GM21526 (cell line): ENCODE data around the gene SLC35G3.
"Not testable (repeated sequence)": the region's sequence is repeated elsewhere in the genome, so short reads cannot be mapped to it uniquely, and the experiment has no call there.

Experiments
- ATAC-seq: cut with Tn5 transposase; IDR thresholded peaks from one replicate; pipeline ENCODE4 v1.9.1; 2021; ENCODE audit warnings: moderate library complexity; ENCODE audit not compliant: unreplicated experiment, low FRiP score

Gene SLC35G3

DNA sequence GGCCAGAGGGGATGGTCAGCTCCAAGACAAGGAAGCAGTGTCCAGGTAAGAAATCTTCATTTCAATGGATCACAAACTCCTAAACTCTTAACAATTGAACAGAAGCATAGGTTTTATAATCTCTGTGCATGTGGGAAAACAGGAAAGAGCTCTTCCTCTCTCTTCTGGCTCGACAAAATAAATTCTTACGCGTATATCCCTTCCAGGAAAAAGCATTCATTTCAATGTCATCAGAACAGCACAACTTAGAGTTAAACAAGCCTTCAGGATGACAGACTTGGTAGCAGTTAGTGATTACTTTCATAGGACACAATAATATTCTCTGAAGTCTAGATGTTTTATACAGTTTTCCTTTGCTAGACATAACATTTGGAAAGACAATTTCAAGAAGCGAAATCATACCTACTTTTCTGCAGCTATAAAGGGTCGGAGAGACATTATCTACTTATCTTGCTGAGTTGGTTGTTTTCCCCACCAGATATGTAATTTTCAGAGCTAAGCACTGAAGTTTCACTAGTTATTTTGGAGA, 19.3 kb upstream of the SLC35G3 start:
- ATAC-seq, result no peak

DNA sequence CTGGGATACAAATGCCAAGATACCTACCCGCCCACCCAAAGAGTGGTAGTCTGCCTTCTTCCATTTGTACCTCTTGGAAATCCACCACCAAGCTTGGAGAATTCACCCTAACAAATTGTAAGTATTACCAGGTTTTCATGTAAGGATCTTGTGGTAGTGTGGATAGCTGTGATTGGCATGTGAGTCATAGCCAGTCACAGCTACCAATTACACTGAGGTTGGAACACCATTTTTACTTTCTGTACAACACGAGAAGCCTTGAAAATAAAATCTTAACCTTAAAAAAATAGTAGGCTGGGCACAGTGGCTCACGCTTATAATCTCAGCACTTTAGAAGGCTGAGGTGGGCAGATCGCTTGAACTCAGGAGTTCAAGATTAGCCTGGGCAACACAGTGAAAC, 18.5 kb upstream of the SLC35G3 start:
- no peak for ATAC-seq

DNA sequence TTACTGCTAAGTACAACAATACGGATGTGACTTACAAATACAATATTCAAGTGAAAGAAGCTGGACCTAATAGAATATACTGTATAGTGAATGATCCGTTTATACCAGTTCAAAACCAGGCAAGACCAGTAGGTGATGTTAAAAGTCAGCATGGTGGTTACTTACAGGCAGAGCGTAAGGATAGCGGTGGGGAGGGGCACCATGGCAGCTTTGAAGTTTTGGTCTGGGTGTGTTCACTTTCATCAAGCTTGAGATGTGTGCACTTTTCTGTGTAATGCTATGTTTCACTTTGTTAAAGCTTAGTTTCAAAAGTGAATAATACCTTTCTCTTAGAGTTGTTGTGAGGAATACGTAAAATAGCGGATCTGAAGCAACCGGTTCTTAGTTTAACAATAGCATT, 16.5 kb upstream of the SLC35G3 start:
- ATAC-seq, result no peak

DNA sequence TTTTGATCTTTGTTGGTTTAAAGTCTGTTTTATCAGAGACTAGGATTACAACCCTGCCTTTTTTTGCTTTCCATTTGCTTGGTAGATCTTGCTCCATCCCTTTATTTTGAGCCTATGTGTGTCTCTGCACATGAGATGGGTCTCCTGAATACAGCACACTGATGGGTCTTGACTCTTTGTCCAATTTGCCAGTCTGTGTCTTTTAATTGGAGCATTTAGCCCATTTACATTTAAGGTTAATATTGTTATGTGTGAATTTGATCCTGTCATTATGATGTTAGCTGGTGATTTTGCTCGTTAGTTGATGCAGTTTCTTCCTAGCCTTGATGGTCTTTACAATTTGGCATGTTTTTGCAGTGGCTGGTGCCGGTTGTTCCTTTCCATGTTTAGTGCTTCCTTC, 8.4 kb upstream of the SLC35G3 start:
- not testable (repeated sequence) for ATAC-seq

DNA sequence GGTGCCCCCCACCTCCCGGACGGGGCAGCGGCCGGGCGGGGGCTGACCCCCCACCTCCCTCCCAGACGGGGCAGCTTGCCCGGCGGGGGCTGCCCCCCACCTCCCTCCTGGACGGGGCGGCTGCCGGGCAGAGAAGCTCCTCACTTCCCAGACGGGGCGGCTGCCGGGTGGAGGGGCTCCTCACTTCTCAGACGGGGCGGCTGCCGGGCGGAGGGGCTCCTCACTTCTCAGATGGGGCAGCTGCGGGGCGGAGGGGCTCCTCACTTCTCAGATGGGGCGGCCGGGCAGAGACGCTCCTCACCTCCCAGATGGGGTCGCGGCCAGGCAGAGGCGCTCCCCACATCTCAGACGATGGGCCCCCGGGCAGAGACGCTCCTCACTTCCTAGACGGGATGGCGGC, 869 bp upstream of the SLC35G3 start:
- not testable (repeated sequence) for ATAC-seq

DNA sequence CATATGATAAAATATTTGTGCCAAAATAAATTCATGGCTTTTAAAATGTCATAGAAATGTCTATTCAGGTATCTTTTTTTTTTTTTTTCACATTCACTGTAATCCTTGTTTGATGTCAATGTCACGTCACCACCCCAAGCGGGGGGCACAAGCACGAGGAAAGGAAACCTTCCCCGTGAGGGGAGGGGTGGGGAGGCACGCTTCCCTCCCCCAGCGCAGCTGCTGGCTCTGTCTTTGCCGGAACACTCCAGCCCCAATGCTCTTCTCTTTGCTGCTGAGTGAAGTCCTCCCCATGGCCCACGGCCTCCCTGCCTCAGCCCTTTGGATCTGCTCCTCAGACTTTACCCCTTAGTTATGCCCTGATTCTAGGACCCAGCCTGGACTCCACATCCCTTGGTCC, 1.5 kb downstream of the SLC35G3 start:
- ATAC-seq, result no peak

DNA sequence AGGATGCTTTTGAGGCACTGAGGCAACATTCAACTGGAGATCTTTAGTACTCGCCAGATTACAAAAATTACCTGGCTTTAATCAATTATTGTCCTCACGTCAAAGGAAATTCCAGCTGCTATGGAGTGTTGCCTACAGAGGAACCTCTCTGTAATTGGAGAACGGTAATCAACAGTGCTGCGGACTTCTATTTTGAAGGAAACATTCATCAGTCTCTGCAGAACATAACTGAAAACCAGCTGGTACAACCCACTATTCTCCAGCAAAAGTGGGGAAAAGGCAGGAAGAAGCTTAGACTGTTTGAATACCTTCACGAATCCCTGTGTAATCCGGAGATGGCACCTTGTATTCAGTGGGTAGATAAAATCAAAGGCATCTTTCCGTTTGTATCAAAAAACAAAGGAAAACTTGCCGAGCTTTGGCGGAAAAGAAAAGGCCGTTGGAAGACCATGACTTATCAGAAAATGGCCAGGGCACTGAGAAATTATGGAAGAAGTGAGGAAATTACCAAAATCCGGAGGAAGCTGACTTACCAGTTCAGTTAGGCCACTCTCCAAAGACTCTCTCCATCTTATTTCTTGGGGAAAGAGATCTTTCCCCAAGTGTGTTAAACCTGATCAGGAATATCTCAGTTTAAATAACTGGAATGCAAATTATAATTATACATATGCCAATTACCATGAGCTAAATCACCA, 3.0 kb downstream of the SLC35G3 start:
- ATAC-seq, result no peak

DNA sequence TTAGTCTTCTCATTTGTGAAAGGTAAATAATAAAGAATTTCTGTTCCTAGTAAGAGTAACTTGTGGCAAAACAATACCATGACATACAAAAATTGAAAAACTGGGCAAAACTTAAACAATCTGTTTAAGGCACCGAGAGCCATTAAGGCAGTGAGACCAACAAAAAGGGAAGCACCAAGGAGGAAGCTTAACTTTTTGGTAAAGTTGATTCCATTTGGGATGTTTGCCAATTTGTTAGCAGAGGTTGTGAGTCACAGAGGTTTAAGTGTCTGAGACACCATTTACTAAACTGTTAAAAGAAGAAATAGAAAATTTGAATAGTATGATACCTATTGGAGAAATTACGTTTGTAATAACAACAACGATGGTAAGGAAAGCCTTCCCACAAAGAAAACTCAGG, 4.9 kb downstream of the SLC35G3 start:
- ATAC-seq, result no peak

DNA sequence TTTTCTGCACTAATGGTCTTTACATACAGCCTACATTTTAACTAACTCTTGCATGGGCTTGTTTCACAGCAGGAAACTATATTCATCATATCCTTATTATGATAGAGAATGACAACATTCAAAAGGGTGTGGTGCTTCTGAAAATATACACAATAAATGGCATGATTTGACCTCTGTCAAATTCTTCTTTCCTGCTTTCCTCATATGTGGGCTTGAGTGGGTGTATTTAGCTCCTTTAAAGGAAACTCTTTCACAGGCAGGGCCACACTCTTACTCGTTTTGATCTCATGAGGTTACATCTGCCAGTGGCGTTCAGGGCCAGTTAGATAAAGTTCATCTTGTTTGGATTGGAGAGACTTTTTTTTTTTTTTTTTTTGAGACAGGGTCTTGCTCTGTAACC, 6.1 kb downstream of the SLC35G3 start:
- ATAC-seq, result no peak

DNA sequence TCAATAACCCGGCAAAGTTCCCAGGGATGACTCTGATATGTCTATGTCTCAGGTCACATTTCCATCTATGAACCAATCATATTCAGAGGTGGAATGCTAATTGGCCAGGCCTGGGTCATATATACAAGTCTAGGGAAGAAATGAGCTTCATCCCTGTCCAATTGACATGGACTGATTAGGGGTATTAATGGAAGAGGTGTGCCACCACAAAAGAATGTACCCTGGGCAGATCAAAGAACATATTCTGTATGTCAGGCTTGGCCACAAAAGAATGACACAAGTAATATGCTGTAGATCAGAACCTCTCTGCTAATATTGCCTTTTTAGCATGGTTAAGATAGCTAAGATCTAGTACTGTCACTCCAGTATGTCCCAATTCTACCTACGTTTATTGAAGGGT, 6.7 kb downstream of the SLC35G3 start:
- ATAC-seq, result no peak

DNA sequence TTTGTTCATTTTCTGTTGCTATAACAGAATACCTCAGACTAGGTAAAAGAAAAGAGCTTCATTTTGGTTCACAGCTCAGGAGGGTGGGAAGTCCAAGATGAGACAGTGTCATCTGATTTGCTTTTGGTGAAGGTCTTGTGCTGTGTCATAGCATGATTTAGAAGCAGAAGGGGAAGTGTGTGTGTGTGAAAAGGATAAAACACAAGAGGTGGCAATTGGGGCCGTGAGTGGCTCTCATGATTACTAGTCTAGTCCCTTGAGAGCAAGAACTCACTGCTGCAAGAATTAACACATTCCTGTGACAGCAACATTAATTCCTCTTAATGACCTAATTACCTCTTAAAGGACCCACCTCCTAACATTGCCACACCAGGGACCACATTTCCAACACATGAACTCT, 8.3 kb downstream of the SLC35G3 start:
- ATAC-seq, result no peak

DNA sequence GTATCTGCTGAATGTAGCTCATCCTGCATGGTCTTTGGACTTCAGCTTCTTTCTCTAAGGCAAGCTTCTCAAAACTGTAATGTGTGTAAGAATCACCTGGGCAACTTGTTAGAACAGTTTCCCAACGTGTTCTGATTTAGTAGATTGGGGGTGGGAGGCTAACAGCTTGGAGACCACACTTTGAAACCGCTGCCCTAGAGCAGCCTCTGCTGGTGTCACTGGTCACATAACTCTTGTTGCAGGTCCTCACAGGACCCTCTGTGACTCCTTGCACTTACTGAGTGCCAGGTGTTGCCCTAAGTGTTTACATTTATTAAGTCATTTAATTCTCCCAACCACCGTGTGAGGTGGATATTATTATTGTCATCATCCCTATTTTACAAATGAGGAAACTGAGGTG, 9.9 kb downstream of the SLC35G3 start:
- ATAC-seq, result no peak

DNA sequence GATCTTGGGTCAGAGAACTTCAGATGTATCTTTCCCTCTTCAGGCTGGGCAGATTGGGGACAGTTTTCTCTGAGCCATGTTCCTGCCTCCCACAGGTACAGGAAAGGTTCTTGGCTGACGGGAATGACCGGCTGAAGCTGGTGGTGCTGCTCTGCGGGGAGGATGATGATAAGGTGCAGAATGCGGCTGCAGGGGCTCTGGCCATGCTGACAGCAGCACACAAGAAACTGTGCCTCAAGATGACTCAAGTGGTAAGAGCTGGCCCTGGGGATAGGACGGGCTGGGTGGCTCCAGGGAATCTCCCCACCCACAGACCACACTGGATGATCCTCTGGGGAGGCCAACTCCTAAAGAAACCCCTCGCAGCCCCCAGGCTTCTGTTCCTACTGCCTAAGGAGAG, 10.9 kb downstream of the SLC35G3 start:
- no peak for ATAC-seq

DNA sequence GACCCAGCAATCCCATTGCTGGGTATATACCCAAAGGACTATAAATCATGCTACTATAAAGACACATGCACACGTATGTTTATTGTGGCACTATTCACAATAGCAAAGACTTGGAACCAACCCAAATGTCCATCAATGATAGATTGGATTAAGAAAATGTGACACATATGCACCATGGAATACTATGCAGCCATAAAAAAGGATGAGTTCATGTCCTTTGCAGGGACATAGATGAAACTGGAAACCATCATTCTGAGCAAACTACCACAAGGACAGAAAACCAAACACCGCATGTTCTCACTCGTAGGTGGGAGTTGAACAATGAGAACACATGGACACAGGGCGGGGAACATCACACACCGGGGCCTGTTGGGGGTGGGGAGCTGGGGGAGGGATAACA, 14.8 kb downstream of the SLC35G3 start:
- not testable (repeated sequence) for ATAC-seq

DNA sequence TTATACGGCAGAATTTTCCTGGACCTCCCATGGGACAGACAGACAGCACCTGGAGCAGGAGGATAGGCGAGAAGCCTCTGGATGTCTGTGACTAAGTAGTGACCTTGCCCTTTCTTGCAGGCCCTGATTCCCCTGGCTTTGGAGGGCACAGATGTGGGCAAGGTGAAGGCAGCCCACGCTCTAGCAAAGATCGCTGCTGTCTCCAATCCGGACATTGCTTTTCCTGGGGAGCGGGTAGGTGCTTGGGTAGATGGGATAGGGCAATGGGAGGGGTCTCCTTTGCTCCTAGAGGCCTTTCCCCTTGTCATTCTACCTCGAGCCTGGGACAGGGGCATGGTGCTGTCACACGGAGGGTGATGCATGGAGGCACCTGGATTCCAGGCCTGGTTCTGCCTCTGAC, 17.3 kb downstream of the SLC35G3 start:
- ATAC-seq, result no peak

DNA sequence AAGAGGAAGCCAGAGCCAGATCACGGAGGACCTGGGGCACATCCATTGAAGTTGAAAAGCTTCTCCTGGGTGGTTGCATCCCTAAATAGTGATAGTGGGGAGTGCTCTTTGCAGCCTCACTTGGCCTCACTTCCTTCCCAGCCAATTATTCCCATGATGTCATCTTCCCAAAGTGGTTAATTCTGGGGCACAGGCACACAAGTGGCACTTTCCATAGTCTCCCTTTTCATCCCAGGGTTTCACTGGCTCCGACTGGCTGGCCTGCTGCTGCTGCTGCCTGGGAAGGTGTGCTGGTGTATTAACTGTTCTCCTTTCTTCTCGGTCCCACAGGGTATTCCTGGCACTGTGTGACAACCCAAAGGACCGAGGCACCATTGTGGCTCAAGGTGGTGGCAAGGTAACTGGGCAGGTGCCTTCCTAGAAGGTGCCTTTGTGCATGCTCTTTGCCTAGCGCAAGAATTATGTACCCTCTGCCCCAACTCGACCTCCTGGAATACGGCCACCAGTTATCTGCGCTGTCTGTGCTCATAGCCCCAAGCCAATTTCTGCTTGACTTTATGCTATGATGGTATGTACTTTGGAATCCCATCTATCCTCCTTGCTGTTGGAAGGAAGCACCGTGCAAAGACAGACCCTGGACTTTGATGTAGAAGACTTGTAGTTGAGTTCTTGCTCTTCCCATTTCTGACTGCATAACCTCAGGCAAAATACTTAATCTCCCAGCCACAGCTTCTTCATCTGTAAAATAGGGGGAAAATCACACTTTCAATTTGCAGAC, 18.4 kb downstream of the SLC35G3 start:
- ATAC-seq, result no peak

DNA sequence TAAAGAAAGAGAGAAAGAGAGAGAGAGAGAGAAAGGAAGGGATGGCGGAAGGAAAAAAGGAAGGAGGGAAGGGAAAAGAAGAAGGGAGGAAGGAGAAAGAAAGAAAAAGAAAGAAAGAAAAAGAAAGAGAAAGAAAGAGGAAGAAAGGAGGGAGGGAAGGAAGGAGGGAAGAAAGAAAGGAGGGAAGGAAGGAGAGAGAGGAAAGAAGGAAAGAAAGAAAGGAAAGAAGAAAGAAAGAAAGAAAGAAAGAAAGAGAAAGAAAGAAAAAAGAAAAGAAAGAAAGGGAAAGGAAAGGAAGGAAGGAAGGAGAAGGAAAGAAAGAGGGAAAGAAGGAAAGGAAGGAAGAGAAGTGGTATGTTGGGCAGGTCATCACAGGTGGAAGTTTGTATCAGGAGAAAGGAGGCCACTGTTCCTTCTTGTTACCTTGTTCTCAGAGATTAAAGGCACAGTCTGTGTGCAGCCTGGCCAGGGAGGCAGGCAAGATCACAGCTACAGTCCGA, 19.3 kb downstream of the SLC35G3 start:
- no peak for ATAC-seq

DNA sequence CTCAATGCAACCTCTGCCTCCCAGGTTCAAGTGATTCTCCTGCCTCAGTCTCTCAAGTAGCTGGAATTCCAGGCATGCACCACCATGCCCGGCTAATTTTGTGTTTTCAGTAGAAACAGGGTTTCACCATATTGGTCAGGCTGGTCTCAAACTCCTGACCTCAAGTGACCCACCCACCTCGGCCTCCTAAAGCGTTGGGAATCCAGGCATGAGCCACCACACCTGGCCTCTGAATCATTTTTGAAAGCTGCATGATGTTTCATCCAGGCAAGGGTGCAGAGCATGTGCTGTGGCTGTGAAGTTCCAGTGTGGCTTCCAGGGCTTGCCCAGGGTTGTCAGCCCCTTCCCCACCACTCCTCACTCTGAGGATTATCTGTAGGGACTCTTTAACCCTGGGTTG, 21.9 kb downstream of the SLC35G3 start:
- ATAC-seq, result not testable (repeated sequence)

DNA sequence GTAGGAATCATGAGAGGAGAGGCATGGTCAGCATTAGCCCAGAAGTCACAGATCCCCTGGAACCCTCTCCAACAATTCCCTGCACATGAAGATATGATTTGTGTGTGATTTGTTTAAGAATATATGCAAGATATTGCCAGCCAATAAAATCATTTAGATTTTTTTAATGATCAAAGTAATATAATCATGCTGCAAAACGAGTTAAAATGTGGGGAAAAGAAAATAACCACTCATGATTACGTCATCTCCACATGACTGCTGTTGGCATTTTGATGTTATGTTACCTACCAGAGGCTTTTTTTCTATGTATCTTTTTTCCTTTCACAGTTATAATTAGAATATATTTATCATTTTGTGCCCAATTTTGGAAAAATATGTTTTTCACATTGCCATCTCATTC, 22.4 kb downstream of the SLC35G3 start:
- no peak for ATAC-seq

DNA sequence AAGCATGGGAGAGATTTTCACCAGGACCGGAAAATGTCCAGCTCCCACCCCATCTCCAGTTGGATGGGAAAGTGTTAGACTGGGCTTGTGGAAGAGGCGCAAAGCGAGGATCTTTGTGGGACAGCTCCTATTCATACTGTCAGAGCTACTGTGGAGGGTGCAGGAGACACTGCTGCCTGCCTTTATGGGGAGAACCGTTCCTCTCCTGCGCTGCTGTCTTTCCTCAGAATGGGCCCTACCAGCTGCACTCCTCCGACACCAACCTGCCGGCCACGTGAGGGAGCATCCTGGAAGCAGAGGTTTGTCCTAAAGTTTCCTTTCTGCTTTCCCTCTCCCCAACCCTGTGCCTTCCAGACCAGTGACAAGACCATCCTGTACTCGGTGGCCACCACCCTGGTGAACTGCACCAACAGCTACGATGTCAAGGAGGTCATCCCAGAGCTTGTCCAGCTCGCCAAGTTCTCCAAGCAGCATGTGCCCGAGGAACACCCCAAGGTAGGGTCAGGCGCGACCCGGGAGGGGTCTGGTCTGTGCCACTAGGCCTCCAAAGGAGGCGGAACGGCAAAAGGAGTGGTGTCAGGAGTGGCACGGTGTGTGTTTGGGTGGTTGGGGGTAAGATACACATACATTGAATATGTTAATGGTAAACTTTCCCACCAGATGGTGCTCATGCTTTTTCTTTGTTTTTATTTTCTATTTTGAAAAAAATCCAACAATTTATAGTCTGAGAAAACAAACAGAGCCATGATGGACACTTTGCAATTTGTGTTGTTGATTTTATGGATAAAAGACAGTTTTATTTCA, 23.0 kb downstream of the SLC35G3 start:
- no peak for ATAC-seq

DNA sequence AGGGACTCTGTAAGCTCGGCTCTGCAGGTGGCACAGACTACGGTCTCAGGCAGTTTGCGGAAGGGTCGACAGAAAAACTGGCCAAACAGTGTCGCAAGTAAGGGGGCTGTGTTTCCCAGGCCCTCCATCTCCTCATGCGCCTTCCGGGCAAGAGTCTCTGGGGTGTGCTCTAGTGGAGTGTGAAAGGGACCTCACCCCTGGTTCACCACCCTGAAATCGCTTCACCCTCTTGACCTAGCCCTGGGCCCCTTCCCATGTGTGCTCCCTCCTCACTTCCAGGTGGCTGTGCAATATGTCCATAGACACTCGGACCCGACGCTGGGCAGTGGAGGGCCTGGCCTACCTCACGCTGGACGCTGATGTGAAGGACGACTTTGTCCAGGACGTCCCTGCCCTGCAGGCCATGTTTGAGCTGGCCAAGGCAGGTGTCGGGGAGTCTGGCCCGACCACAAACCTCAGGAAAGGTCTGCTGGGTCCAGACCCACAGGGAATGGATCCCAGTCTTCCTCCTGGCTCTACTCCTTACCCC, 24.3 kb downstream of the SLC35G3 start:
- no peak for ATAC-seq
